HuH-7 (cell line): ENCODE data around the gene SCN9A.
A peak's percentile ranks its signal among the peaks of the same experiment; 100 is the strongest.
"Not testable (repeated sequence)": the region's sequence is repeated elsewhere in the genome, so short reads cannot be mapped to it uniquely, and the experiment has no call there.

Experiments
- DNase-seq: peaks from one replicate; pipeline ENCODE4 v3.0.0; 2011; ENCODE audit warnings: low spot score

SCN9A gene

DNA sequence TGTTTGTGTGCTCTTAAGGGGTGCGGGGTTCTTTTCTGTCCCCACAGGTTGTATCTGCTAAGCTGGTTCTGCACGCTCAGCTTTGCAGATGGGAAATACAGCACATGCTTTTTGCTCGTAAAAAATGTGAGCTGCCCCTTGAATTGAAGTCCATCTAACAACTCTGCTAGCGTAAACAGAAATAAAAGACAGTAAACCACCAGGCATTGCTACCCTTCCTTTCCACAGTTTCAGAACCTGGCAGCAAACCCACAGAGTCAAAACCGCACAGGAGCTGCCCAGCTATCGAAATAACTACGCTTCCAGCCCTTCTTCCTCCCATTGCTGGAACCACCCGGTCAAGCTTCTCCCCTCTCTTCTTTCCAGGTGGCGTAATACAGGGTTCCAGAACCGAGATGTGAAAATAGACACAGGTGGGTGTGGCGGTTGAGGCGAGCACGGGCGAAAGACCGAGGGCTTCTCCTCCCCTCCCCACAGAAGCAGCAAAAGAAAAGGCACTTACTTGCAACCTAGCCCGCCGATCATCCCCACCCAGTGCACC, 479 bp downstream of the SCN9A start:
- DNase-seq, result no peak

DNA sequence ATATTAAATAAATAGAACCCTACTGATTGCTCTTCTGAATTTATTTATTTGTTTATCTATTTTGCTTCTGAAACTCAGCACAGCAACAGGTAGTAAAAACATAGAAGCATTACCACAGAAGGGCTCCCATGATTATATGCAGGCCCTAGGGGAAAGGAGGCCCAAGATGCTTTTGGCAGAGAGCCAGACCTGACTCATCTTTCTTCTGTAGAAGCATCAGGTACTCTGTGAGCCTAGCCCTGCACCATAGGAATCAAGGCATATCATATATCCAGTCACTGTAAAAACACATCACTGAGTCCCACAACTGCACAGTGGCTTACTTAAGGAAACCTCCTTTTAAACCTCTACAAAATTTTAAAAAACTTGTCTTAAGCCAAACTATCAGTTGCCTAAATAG, 1.8 kb downstream of the SCN9A start:
- DNase-seq, result peak; percentile 23

DNA sequence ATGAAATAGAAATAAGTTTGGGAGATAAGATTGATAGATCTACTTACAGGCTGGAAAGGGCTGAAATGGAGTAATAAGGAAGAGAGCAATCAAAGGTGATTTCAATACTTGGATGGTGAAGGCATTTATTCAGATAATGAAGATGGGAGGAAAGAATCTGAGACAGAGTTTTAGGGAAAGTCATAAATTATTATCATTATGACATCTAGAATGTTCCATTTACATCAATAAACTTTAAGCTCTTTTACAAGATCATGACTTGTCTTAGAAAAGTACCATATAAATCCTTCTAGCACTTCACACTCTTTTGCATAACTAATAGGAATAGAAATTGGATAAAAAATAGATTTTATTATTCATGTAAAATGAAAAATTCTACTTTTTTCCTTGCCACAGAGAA, 2.2 kb downstream of the SCN9A start:
- DNase-seq, result no peak

DNA sequence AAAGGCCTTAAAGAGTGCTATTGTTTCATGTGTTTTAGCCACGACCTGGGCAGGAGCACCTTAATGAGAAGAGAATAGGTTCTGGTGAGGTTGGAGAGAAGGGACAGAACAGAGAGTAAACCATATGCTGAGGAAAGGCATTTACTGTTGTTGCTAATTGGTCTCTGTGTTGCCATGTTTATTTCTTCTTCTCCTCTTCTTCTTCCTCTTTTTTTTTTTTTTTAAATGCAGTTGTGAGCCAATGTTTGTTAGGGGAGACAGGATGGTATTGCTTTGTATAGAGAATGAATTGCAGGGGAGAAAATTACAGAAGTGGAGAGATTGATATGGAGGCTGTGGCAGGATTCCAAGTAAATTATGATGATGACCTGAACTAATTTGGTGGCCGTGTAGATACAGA, 2.6 kb downstream of the SCN9A start:
- DNase-seq, result no peak

DNA sequence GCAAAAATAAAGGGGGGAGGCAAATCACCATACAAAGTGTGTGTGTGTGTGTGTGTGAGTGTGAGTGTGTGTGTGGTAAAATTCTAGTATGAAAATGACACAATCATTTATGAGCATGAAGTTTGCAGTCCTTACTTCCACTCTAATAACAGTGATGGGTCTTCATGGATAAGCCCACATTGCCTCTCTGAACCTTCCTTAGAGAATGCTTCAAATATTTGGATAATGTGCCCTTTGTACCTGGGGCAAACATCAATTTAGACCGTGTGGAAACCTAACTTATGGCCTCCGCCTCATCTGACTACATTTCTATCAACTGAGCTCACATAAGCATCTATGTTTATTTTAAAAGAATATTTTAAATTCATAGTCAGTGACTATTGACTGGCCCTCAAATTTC, 3.7 kb downstream of the SCN9A start:
- DNase-seq, result peak; percentile 61

DNA sequence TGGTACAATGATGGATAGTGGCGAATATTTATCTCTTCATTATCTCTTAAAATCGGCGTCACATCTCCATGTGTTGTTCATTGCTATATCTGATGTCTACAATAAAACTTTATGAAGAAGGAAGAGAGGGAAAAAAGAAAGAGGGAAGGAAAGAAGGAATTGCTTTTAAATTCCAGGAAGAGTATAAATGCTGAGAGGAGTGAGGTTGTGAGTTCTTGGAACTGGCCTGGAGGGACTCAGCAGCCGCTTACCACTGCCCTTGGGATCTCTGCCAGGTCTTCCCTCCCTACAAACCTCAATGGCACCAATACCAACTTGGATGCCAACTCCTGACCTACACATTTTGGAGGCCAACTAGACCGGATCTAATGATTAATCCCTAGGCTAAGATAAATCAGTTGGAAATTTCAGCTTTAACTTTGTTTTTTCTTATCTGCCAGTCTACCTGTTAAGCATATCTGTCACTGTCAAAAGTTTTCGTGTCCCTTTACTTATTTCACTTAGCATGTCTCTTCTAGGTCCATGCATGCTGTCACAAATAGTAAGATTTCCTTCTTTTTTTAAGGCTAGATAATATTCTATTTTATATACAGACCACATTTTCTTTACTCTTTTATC, 9.8 kb downstream of the SCN9A start:
- DNase-seq, result no peak

DNA sequence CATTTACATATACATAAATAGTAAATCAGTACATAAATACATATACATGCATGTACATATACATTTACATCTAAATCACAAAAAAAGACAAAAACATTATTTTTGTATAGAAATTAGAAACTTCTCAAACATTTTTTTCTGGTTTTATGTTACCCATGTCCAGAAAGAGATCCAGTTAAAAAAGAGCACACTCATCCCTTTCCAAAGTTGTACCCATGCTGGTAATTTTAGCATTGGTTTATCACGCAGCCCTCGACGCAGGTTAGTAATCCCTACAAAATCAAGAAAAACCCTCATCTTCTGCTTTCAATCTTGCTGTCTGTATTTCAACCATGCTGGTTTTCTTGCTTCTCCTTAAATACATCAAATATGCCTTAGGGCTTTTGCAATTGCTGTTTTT, 10.5 kb downstream of the SCN9A start:
- no peak for DNase-seq

DNA sequence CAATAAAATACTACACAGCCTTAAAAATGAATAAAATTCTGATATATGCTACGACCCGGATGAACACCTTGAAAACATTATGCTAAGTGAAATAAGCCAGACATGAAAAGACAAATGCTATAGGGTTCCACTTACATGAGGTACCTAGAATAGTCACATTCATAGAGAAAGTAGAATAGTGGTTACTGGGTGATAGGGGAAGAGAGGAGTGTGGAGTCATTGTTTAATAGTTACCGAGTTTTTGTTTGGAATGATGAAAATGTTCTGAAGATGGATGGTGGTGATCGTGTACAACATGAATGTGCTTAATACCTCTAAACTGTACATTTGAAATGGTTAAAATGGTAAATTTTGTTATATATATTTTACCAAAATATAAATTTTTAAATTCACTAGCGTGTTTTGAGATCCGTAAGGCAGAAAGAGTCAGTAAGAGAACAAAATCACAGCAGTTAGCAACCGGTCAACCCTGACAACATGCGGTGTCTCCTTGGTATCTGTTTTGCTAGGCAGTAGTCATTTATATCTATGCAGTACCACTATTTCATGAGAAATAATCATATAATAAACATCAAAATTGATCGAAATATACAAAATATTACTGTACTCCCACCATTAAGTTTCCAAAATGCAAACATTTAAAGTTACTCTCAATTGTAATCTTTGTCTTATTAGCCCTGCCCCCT, 11.1 kb downstream of the SCN9A start:
- DNase-seq, result no peak

DNA sequence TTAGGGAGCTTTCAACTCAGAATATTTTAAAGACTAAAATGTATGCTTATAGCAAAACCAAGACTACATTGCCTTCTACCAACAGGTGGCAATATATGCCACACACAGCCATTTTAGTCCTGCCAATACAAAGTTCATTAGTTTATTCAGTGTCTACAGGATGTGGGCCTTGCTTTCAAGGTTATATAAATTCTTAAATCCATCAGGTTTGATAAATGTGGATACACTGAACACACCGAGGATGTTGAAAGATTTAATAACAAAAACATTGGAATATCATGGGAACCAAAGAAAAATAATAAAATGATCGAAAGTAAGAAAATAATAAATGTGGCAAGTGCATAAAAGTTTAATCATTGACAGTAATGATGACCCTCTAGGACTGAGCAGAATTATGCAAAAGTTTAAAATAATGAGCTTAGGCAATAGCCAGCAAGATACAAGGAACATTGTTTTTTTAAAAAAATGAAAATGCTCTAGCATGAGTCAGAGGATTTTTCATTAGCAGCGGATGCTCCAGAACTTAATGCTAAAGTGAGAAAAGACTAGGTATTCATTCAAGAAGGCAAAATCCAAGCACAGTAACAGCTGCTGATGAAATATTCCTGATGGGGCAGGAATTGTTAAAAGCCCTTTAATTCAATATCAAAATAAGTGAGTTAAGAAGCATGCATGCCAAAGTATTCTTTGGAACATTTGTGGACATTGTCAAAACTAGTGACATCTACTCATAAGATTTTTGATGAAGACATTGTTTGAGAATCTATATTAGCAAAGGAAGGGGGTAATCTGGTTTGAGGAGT, 14.2 kb downstream of the SCN9A start:
- DNase-seq, result no peak

DNA sequence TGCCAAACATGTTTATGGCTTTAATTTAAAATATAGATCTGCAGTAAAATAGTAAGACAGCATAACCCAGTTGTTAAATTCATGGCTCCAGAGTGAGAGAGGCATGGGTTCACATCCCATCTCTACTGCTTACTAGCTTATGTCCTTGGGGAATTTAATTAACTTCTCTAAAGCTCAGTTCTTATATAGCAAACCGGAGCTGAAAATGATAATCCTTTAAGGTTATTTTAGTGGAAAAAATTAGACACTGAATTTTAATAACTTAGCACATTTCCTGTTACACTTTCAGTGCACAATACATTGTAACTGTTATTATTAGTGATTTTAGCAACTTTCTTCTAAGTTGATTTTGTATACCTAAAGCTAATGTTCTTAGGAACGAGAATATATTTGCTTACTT, 14.8 kb downstream of the SCN9A start:
- DNase-seq, result no peak

DNA sequence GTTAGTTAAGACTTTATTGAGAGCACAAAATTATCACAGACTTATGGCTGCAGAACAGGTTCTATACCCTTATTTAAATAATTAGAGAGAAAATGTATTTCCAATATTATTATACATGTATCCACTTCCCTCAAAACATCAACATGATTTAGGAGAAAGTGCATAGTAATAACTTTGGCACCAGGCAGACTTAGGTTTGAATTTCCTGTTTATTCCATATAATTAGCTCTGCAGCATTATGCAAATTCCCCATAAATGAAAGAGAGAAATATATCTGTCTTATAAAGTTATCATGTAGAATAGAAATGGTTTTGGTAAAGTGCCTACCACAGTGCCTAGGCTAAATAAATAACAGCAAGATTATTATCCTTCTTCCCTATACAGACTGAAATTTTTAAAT, 15.3 kb downstream of the SCN9A start:
- no peak for DNase-seq

DNA sequence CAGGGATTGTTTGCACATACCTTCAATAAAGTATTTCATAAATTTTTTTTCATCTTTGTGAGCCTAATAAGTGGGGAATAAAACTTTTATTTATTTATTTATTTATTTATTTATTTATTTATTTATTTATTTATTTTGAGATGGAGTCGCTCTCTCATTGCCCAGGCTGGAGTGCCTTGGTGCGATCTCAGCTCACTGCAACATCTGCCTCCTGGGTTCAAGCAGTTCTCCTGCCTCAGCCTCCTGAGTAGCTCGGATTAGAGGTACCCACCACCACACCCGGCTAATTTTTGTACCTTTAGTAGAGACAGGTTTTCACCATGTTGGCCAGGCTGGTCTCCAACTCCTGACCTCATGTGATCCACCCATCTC, 17.8 kb downstream of the SCN9A start:
- DNase-seq, result not testable (repeated sequence)

DNA sequence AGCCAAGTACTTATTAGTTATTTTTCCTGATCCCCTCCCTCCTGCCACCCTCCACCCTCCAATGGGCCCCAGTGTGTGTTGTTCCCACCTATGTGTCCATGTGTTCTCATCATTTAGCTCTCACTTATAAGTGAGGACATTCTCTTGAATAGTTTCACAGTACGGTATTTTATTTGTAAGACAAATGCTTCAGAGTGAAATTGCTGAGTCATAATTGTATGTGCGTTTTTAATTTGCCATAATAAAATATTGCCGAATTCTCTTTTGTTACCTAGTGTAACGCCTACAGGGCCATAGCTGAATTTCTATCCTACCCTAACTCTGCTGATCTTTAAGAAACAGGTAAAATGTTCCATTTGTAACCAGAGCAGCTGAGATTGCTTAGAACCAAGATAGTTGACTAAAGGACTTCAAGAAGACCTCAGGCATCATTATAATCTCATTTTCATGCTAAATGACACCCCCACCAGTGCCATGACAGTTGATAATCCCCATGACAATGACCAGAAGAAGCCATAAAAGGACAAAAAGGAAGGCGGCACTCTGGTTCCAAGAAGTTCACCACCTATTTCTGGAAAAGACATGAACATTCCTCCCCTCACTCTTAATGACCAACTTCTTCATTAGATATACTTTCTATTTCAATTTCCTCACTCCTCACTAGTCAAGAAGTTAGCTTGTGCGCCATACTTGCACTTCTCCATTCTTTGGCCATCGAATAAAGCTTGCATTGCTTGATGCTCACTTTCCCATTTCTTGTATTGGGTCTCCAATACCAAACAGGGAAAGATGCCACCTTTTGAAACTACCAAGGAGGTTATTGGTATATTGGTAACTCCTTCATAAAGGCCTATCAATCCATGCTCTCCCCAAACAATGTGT, 18.4 kb downstream of the SCN9A start:
- DNase-seq, result no peak

DNA sequence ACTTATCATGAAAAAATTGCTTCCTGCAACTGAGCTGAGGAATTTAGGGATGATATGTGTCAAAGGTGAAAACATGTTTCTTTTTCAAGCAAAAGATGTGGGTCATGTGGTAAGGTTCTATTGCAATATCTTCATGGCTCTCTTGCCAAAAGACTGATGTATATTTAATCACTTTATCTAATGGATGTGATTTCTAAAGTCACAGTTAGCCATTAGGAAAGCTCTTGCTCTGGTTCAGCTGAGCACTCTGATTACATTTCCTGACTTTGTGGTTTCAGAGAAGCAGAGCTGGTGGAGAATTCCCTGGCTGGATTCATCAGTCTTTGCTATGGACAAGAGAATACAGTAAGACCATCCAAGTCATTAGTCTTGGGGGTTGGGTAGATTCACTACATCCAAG, 24.4 kb downstream of the SCN9A start:
- no peak for DNase-seq

DNA sequence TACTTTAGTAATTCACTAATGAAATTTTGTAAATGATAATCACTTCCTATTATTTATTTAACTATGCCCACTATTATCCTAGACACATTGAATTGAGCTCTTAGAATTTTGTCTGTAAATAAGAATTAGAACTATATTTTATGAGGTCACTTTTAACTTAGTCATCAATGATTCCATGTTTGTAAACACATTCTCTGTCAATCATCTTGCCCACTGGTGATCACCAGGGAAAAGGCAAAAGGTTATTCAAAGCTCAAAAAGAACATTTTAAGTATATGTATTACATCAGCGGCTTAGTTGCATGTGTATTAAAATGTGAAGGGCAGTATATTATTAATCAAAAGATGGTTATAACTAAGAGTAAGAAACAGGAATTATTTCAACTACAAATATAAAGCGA, 25.2 kb downstream of the SCN9A start:
- no peak for DNase-seq

DNA sequence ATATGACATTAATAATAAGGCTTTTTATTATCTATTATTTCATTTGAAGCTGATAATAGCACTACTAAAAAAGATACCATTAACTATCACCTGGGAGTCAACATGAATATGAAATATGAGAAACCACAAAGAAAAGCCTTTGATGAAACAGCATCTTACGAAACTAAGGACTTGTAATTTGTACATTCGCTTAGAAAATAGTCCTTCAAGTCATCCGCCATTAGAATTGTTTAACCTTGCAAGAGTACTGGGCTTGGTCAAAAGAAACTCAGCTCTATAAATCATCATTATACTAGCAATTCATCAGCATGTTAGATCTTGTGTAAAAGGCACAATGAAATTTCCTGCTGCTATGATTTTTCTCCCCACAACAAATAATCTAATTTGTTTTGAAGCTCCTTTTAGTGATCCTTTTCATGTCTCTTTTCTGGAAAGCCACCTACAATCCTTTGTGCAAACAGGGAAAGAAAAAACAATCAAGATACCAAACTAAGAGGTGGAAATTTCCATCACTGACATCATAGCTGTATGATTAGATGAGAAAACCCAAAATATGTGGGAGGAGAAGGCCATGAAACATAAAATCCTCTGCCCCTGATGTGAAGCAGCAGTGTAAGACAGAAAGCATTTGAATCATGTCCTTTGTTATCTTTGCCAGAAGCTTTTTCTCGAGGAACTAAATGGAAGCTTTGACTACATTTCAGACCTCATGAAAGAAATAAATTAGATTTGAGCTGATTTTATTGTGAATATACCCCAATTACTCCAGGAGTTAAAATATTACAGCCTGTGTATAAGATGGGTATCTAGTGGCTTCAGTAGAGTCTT, 31.2 kb downstream of the SCN9A start:
- no peak for DNase-seq

DNA sequence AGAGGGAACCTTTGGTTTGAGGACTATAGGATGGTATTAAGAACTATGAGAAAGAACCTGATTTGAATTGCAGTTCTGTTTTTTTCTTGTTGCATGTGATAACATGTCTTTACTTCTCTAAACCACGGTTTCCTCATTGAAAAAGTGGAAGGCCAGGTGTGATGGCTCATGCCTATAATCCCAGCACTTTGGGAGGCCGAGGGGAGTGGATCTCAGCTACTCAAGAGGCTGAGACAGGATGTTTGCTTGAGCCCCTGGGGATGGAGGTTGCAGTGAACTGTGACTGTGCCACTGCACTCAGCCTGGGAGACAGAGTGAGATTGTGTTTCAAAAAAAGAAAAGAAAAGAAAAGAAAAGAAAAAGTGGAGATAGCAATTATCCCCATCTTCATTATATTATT, 32.3 kb downstream of the SCN9A start:
- no peak for DNase-seq

DNA sequence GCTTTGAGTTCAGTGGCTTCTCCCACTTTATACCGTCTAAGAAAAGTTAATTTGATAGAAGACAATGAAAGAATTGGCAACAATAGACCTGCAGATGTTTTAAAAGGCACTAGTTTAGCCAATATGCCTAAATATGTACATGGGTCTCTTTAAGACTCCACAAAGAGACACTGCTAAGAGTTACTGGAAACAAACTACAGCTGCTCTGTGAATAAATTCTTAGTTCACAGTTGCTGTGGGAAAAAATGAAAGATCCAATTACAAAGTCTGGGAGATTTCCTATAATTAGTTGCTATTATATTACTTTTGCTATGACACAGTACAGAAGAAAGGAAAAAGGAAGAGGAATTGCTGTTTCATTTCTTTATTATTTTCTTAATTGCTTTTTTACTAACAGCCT, 34.3 kb downstream of the SCN9A start:
- no peak for DNase-seq

DNA sequence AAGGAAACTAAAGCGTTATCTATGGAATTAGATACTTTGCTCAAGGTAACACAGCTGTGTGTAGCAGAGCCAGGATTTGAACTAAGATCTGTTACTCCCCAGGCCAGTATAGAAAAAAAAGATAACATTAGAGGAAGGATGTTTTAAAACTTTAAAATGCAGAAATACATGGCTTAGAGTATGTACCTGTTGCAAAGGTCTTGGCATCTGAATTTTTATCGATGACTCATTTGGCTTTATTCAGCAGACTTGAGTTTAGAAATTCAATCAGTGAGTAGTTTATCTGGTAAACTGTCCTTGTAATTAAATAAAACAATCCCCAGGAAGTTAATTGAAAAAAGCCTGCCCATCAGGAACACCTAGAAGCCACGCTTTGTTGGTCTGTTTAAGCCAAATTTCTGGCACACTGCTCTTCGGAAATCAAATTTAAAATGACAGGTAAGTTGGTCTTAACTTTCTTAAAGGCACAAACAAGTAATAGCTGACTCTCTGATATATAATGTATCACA, 36.9 kb downstream of the SCN9A start:
- DNase-seq, result no peak

DNA sequence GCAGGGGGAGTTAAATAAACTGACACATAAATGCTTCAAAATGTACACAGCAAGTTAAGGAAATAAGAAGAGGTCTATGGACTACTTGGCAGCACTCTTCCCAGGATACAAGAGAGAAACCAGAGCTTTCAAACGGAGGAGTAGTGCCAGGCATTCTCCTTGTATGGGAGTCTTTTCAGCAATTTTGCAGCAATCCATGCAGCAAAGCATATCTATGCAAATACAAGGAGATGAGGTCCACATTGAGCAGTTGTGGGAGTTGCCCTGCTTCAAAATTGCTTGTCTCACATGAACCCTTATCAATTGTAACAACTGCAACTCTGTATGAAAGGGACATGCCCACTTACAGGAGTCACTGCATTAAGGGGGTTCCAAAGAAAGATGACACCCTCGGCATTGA, 37.8 kb downstream of the SCN9A start:
- no peak for DNase-seq

DNA sequence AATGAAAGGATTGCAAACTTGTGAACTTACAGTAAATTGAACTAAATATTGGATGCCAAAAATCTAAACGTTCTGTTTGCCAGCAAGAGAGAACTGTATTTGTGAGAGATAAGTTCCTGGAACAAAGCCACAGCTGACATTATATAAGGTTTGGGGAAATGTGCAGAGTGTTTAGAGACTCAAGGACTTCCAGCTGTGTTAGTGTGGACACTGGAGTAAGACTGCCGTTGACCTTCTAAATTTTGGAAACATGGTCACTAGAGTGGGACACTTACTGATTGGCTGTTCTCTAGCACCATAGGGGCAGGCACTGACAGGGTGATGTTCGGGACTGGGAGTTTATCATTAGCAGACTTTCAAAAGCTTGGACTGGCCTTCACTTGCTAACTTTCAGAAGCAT, 40.5 kb downstream of the SCN9A start:
- no peak for DNase-seq
